DND-41 (cell line): ENCODE results near the gene ORAI1.

Experiments used
- CTCF ChIP-seq: IDR thresholded peaks from 2 replicates; pipeline ENCODE4 v1.5.1; 2012; ENCODE audit warnings: borderline replicate concordance, low read length, moderate library complexity, mild to moderate bottlenecking; ENCODE audit not compliant: poor library complexity, severe bottlenecking; ENCODE audit errors: extremely low read depth
- EZH2 ChIP-seq: IDR thresholded peaks from 3 replicates; pipeline ENCODE4 v1.6.1; 2012; ENCODE audit warnings: borderline replicate concordance, low read depth, mild to moderate bottlenecking, moderate library complexity, low read length, inconsistent platforms; ENCODE audit not compliant: severe bottlenecking

- no peak for TF ChIP-seq CTCF
- no peak for TF ChIP-seq EZH2
Measured at GRCh38 chr12:121577443-121578180, 48.7 kb upstream of the ORAI1 start.
